GM12878 (cell line): ENCODE data around the gene MYD88. TPM values are rescaled to one million over a fixed set of nuclear protein-coding genes. Genes with fewer than 3 reads are reported as not detected.

ENCODE experiments used
- ATAC-seq: fragments of 200-7000 bp; cut with Tn5 transposase; 3 replicates; pipeline ENCODE4 v1.9.1; 2020; ENCODE audit warnings: mild to moderate bottlenecking, moderate library complexity
- BruUV-seq: library from RNA; stranded (reverse); fragments of 400-500 nt; replicated peaks from 2 replicates; lab custom pipeline; 2021; lab: Mats Ljungman, UMichigan
- CTCF ChIA-PET: fragments of 300-600 bp; sonication (Branson Sonifier 250); formaldehyde crosslinking; extraction: SDS; loops from one replicate; lab custom pipeline; 2021; ENCODE audit warnings: inconsistent platforms; lab: Yijun Ruan, JAX
- POLR2A ChIA-PET: fragments of 350-600 bp; formaldehyde crosslinking; extraction: SDS; loops from one replicate; lab custom pipeline; 2021; ENCODE audit warnings: inconsistent platforms; lab: Charles Lee
- RAD21 ChIA-PET: fragments of 300-600 bp; sonication (Branson Sonifier 250); formaldehyde crosslinking; loops from one replicate; lab custom pipeline; 2023; ENCODE audit warnings: antibody characterized with exemption; ENCODE audit not compliant: unreplicated experiment; lab: Charles Lee
- SMC1A ChIA-PET: fragments of 300-600 bp; sonication (Branson Sonifier 250); formaldehyde crosslinking; loops from one replicate; lab custom pipeline; 2023; ENCODE audit not compliant: unreplicated experiment, uncharacterized antibody; lab: Charles Lee
- DNase-seq: peaks from one replicate; pipeline ENCODE4 v3.0.0-alpha.2; 2011; ENCODE audit warnings: low read depth, low spot score
- FAIRE-seq: peaks from 3 replicates; lab custom pipeline; 2011; peaks lifted over from hg19 to GRCh38; lab: Jason Lieb, UNC
- H2AFZ ChIP-seq: 2 replicates; pipeline ENCODE4 v1.6.0; 2011; ENCODE audit warnings: low read depth, low read length, control low read depth; ENCODE audit not compliant: control insufficient read depth
- H3K27ac ChIP-seq: 2 replicates; pipeline ENCODE4 v1.5.1; 2011; ENCODE audit warnings: control low read depth; ENCODE audit not compliant: control insufficient read depth, insufficient read depth
- H3K27me3 ChIP-seq, 2 experiments: replicated peaks in 1 of 2; 2 replicates each; pipeline versions ENCODE4 v1.6.0 to v1.6.1; 2011; ENCODE audit warnings: low read length in 1 of 2; ENCODE audit not compliant: control insufficient read depth in 2 of 2, insufficient read depth in 2 of 2
- H3K36me3 ChIP-seq, 2 experiments: 2 replicates each; pipeline ENCODE4 v1.5.1; 2011; ENCODE audit warnings: low read length in 1 of 2; ENCODE audit not compliant: control insufficient read depth in 2 of 2, insufficient read depth in 2 of 2
- H3K4me1 ChIP-seq: 2 replicates; pipeline ENCODE4 v1.6.1; 2011; ENCODE audit warnings: mild to moderate bottlenecking, low read length, moderate library complexity, mixed read lengths; ENCODE audit not compliant: control insufficient read depth, insufficient read depth
- H3K4me2 ChIP-seq: 2 replicates; pipeline ENCODE4 v1.6.0; 2011; ENCODE audit warnings: control low read depth; ENCODE audit not compliant: control insufficient read depth, insufficient read depth
- H3K4me3 ChIP-seq: fragments of 200-600 bp; sonication (generic); 2 replicates; pipeline ENCODE4 v1.5.1; 2016
- H3K79me2 ChIP-seq: 2 replicates; pipeline ENCODE4 v1.6.0; 2011; ENCODE audit warnings: low read length; ENCODE audit not compliant: control insufficient read depth, insufficient read depth
- H3K9ac ChIP-seq: 2 replicates; pipeline ENCODE4 v1.8.0; 2011; ENCODE audit warnings: low read length, control low read depth, mixed read lengths; ENCODE audit not compliant: control insufficient read depth, insufficient read depth
- H3K9me3 ChIP-seq: replicated peaks from 3 replicates; pipeline ENCODE4 v1.5.1; 2011; ENCODE audit warnings: mild to moderate bottlenecking, low read length; ENCODE audit not compliant: control insufficient read depth, insufficient read depth
- H4K20me1 ChIP-seq: 2 replicates; pipeline ENCODE4 v1.6.0; 2011; ENCODE audit not compliant: control insufficient read depth, insufficient read depth
- CUX1 ChIP-seq: IDR thresholded peaks from 2 replicates; pipeline ENCODE4 v1.6.1; 2012; ENCODE audit warnings: improper control_type of control experiment, low read depth, low read length; ENCODE audit not compliant: insufficient replicate concordance
- NFXL1 ChIP-seq: fragments of 450-650 bp; IDR thresholded peaks from 2 replicates; pipeline ENCODE4 v1.6.1; 2017; ENCODE audit warnings: antibody characterized with exemption, mild to moderate bottlenecking, borderline replicate concordance
- POLR2AphosphoS2 ChIP-seq: IDR thresholded peaks from 2 replicates; pipeline ENCODE4 v1.6.1; 2011; ENCODE audit warnings: low read depth, mild to moderate bottlenecking, low read length, improper control_type of control experiment, moderate library complexity
- PRDM15 ChIP-seq: fragments of 450-650 bp; formaldehyde crosslinking; IDR thresholded peaks from 2 replicates; pipeline ENCODE4 v1.4.0; 2020; ENCODE audit warnings: mild to moderate bottlenecking, moderate library complexity
- RB1 ChIP-seq: fragments of 450-650 bp; formaldehyde crosslinking; IDR thresholded peaks from 2 replicates; pipeline ENCODE4 v1.6.1; 2017; ENCODE audit warnings: mild to moderate bottlenecking, borderline replicate concordance
- SUPT20H ChIP-seq: IDR thresholded peaks from 2 replicates; pipeline ENCODE4 v1.6.1; 2011; ENCODE audit warnings: low read depth, mild to moderate bottlenecking, low read length, moderate library complexity, borderline replicate concordance; ENCODE audit not compliant: control insufficient read depth
- WRNIP1 ChIP-seq: IDR thresholded peaks from 2 replicates; pipeline ENCODE4 v1.6.1; 2011; ENCODE audit warnings: low read depth, low read length, improper control_type of control experiment, borderline replicate concordance
- YY1 ChIP-seq: IDR thresholded peaks from 2 replicates; pipeline ENCODE4 v1.6.1; 2011; ENCODE audit warnings: low read depth, mild to moderate bottlenecking, low read length
- ZBTB33 ChIP-seq: fragments of 450-650 bp; IDR thresholded peaks from 2 replicates; pipeline ENCODE4 v1.6.1; 2017; ENCODE audit warnings: mild to moderate bottlenecking
- ZNF24 ChIP-seq: fragments of 450-650 bp; IDR thresholded peaks from 2 replicates; pipeline ENCODE4 v1.6.1; 2017; ENCODE audit warnings: antibody characterized with exemption, mild to moderate bottlenecking
- WGBS: methylation state at CpG from one replicate; pipeline ENCODE4 v1.1.6; 2016; ENCODE audit warnings: low lambda C conversion rate; ENCODE audit not compliant: insufficient replicate concordance, insufficient coverage; ENCODE audit errors: missing lambda C conversion rate; 5-methylcytosine and 5-hydroxymethylcytosine counted together
- in situ Hi-C: fragments of 300-500 bp; cut with MboI; formaldehyde crosslinking; loops from 9 replicates; pipeline ENCODE4 v1.14.3; 2018; ENCODE audit warnings: mixed read lengths
- intact Hi-C: fragments of 100-400 bp; cut with micrococcal nuclease; formaldehyde crosslinking; loops from one replicate; pipeline ENCODE4 v1.14.2; 2022; ENCODE audit not compliant: unreplicated experiment
- polyA plus RNA-seq, 11 experiments: library from polyadenylated mRNA; depleted of rRNA in 4 of 11; unstranded in 6 of 11; stranded (reverse) in 5 of 11; fragments of >200 nt; fragmentation: Nextera tagmentation in 4 of 11; fragmentation: Illumina TruSeq in 1 of 11; extraction: Ambion mirVana in 4 of 11; extraction: Trizol in 1 of 11; gene quantifications; 1 replicate in 1 of 11; 2 replicates in 10 of 11; pipeline versions ENCODE4 v1.2.1 to v1.2.3, GENCODE V29; 2011 to 2016; ENCODE audit warnings: inconsistent platforms in 2 of 11, missing spikeins in 2 of 11, low read depth in 1 of 11
- total RNA-seq, 4 experiments: library from RNA; depleted of rRNA in 3 of 4; stranded (reverse); fragments of >200 nt in 3 of 4; fragmentation: Illumina TruSeq in 1 of 4; extraction: Trizol in 1 of 4; gene quantifications; 2 replicates each; pipeline versions ENCODE4 v1.2.1 to v1.2.3, GENCODE V29; 2013 to 2021

The MYD88 gene
- total and polyA plus RNA-seq, 10 of the 15 experiments (the other 5 are each of a cell fraction or from before 2014, with no cell fraction given) = 5.5 to 84.8 (median 67.5) TPM

GRCh38 chr3:38186781-38187180 is 48.3 kb downstream of the MYD88 start:
- ATAC-seq (no peak), DNase-seq (no peak), FAIRE-seq (no peak)
- CTCF ChIA-PET = interaction anchor here (0.6 kb wide), 1 partner anchor 604 kb away, joined by 3 read pairs; no protein-coding TSS in a partner anchor
- Histone ChIP-seq H3K27me3 (no peaks in the 10 kb centered on the region), H3K79me2 (peaks cover 6% of the 10 kb centered on the region), H4K20me1 (no peaks in the 10 kb centered on the region), H3K9me3 (no peaks in the 10 kb centered on the region; the same call in 2 of the 3 replicates), H3K4me1 (no peaks in the 10 kb centered on the region), H3K27ac (no peak overlapping the region), H3K36me3 (peaks cover 0 to 18% of the 10 kb centered on the region in 2 experiments), H2AFZ (no peak overlapping the region), H3K4me3 (no peak overlapping the region), H3K4me2 (no peak overlapping the region), H3K9ac (no peak overlapping the region)
- 100% methylated on average over 1 of the region's 1 CpG for WGBS
- intact Hi-C loops = no loop called here
- POLR2A ChIA-PET = no interaction called here
- SMC1A ChIA-PET = interaction anchor here (0.8 to 1.4 kb wide), 4 partner anchors 8 to 49 kb away, joined by 3 to 5 read pairs (median 3); no protein-coding TSS in a partner anchor
- RAD21 ChIA-PET = no interaction called here
- in situ Hi-C loops = no loop called here
- BruUV-seq = no TSS peak
- TF ChIP-seq ZBTB33 (no peak), SUPT20H (no peak), WRNIP1 (no peak), YY1 (no peak), PRDM15 (CRISPR knock-in tag) (no peak), NFXL1 (no peak), RB1 (no peak), ZNF24 (no peak), CUX1 (no peak), POLR2AphosphoS2 (no peak)
